ENCODE data around the gene PMFBP1. TPM values are rescaled to one million over a fixed set of nuclear protein-coding genes. Genes with fewer than 3 reads are reported as not detected.

Gene PMFBP1
- total and polyA plus RNA-seq, 11 donors: 0.09 to 0.77 (median 0.12) TPM; not detected in 4

DNA sequence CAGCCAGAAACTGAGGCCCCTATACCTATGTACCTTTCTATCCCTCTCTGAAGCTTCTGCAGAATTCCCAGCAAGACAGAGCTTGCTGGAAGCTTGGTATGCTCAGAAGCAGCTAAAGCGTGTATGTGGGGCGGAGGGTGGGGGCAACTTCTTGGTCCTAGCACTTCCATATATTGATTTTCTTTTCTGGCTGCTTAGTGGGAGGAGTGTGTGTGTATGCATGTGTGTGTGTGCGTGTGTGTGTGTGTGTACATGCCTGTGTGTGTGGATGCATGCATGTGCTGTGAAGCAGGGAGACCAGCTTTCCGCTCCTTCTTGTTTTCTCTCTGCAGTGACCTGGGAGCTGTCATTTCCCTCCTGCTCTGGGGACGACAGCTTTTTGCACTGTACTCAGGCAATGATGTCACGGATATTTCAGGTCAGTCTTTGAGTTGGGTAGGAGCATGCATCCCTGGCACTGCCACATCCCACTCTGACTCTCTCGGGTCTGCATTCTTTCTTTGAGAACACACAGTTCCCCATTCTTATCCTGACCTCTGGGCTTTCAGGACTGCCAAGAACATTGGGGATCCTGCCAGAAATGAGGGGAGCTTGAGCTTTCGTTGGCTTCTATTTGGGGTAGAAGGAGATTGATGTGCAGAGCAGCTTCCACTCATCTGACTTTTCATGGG is 98.3 kb downstream of the PMFBP1 start:
- Histone ChIP-seq H3K27me3 (no peaks in the 10 kb centered on the region), H3K4me3 (peak overlapping the region in 9 of 12 donors; percentile 3 to 45 (median 26)), H3K4me1 (peaks cover 0 to 36% (median 7%) of the 10 kb centered on the region in 12 donors), H3K9me3 (no peaks in the 10 kb centered on the region), H3K36me3 (peaks cover 0 to 8% (median 0%) of the 10 kb centered on the region in 9 donors), H3K27ac (peak overlapping the region; percentile 14 to 98 (median 86))
- DNase-seq (peak; percentile 55 to 85 (median 69)), ATAC-seq (peak; percentile 92 to 96 (median 94))
- TF ChIP-seq POLR2A (IDR thresholded peaks at IDR 0.05): peak in 1 of 2 donors; percentile 25
- TF ChIP-seq, protein P1, sequence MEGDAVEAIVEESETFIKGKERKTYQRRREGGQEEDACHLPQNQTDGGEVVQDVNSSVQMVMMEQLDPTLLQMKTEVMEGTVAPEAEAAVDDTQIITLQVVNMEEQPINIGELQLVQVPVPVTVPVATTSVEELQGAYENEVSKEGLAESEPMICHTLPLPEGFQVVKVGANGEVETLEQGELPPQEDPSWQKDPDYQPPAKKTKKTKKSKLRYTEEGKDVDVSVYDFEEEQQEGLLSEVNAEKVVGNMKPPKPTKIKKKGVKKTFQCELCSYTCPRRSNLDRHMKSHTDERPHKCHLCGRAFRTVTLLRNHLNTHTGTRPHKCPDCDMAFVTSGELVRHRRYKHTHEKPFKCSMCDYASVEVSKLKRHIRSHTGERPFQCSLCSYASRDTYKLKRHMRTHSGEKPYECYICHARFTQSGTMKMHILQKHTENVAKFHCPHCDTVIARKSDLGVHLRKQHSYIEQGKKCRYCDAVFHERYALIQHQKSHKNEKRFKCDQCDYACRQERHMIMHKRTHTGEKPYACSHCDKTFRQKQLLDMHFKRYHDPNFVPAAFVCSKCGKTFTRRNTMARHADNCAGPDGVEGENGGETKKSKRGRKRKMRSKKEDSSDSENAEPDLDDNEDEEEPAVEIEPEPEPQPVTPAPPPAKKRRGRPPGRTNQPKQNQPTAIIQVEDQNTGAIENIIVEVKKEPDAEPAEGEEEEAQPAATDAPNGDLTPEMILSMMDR (IDR thresholded peaks at IDR 0.05): no peak
- intact Hi-C loops (cut with DNase I): loop anchor here in 2 of 10 donors (1.0 to 2.0 kb wide), 2 partner anchors 19 to 20 kb away; partner anchors contain the start of genes DHX38 (in 2 of the 2) and TXNL4B (in 2 of the 2)
- 41 to 62% (median 54%) methylated on average over 8 of the region's 8 CpGs for WGBS, 4 donors

DNA sequence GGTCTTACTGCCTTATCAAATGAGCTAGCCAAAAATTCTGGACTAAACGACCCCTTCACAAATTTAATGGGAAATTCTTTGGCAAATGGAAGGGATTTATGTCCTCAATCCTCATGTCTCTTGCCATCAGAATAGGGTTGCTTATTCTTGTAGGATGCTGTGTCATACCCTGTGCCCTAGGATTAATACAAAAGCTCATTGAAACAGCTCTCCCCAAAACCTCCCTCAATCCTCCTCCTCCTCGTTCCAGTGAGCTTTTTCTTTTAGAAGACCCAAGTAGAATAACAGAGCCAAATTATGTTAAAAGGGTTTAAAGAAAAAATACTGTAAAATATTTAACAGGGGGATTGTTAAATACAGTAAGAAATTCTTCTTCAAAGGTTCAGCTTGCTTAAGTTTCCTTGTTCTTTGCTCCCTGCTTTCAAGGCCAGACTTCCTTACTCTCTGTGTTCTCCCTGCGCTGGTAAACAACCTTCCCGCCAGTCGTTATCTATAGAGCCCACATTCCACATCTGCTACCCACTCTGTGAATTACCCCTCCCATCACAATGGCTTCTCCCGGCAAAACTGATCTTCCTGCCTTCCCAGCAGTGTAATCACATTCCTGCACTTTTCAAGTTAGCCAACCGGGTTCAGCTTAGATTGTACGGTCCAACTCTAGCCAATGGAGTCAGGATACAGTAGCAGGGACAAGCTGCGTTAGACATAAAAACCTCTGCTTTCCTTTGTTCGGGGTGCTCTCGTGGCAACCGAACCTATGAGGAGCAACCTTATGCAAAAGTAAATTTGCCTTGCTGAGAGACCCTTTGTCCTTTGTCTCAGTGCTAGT is 99.2 kb downstream of the PMFBP1 start:
- ATAC-seq (peak; percentile 40 to 78 (median 74)), DNase-seq (peak in 3 of 5 donors; percentile 25 to 56 (median 27))
- H3K4me1 ChIP-seq: peaks cover 0 to 36% (median 7%) of the 10 kb centered on the region in 12 donors
- WGBS, 4 donors: 30 to 36% (median 33%) methylated on average over 12 of the region's 12 CpGs
- H3K36me3 ChIP-seq: peaks cover 0 to 2% (median 0%) of the 10 kb centered on the region in 9 donors
- TF ChIP-seq POLR2A (IDR thresholded peaks at IDR 0.05): no peak
- TF ChIP-seq, protein P1 (IDR thresholded peaks at IDR 0.05): no peak
- H3K27ac ChIP-seq: peak overlapping the region; percentile 14 to 98 (median 86)
- H3K4me3 ChIP-seq: peak overlapping the region in 7 of 12 donors; percentile 1 to 32 (median 3)
- no peaks in the 10 kb centered on the region for H3K27me3 ChIP-seq
- no peaks in the 10 kb centered on the region for H3K9me3 ChIP-seq
- intact Hi-C loops (cut with DNase I): loop anchor here in 1 of 10 donors (1.0 kb wide), 1 partner anchor 21 kb away; the partner anchor contains the start of genes DHX38 and TXNL4B

Other genes starting within 250 kb of the PMFBP1 start
- gene PKD1L3, start 171.8 kb downstream of the PMFBP1 start, total RNA-seq: under 1 TPM in 5 of 9 donors, not detected in 4; 0.05 to 0.27 (median 0.07) TPM
- under 1 TPM in 1 of 2 donors, not detected in 1; 0.01 TPM for gene PKD1L3, start 171.8 kb downstream of the PMFBP1 start, polyA plus RNA-seq
- gene DHODH, start 163.4 kb downstream of the PMFBP1 start, total RNA-seq: 1 to 10 TPM; 5.2 to 9.8 (median 7.5) TPM
- gene DHODH, start 163.4 kb downstream of the PMFBP1 start, polyA plus RNA-seq: 1 to 10 TPM; 5.3 to 9.1 TPM
- gene HP, start 117.7 kb downstream of the PMFBP1 start, total RNA-seq: 100 to 1,000 TPM in 1 of 9 donors, 10 to 100 TPM in 1, 1 to 10 TPM in 6, under 1 TPM in 1; 0.42 to 314 (median 3.6) TPM
- 1 to 10 TPM; 2.7 to 4.3 TPM for gene HP, start 117.7 kb downstream of the PMFBP1 start, polyA plus RNA-seq
- gene HPR, start 108.9 kb downstream of the PMFBP1 start, total RNA-seq: 100 to 1,000 TPM in 4 of 9 donors, 10 to 100 TPM in 5; 31.4 to 210 (median 54.7) TPM
- 100 to 1,000 TPM in 1 of 2 donors, 10 to 100 TPM in 1; 20.5 to 148 TPM for gene HPR, start 108.9 kb downstream of the PMFBP1 start, polyA plus RNA-seq
- 10 to 100 TPM in 1 of 9 donors, 1 to 10 TPM in 8; 4.6 to 10.5 (median 7.0) TPM for gene TXNL4B, start 78.5 kb downstream of the PMFBP1 start, total RNA-seq
- 10 to 100 TPM in 1 of 2 donors, 1 to 10 TPM in 1; 5.4 to 13.5 TPM for gene TXNL4B, start 78.5 kb downstream of the PMFBP1 start, polyA plus RNA-seq
- 10 to 100 TPM; 30.6 to 66.5 (median 41.4) TPM for gene DHX38, start 78.3 kb downstream of the PMFBP1 start, total RNA-seq
- gene DHX38, start 78.3 kb downstream of the PMFBP1 start, polyA plus RNA-seq: 10 to 100 TPM; 32.2 to 52.3 TPM

Measured in heart left ventricle (tissue), 16 donors.